Natural killer cell (primary cell): ENCODE data around the gene DOCK2. TPM values are rescaled to one million over a fixed set of nuclear protein-coding genes. Genes with fewer than 3 reads are reported as not detected.

Source experiments
- ATAC-seq, 3 donors: fragments of 150-1000 bp in 2 of 3; fragments of 200-7000 bp in 1 of 3; cut with Tn5 transposase; 1 replicate in 1 of 3; 2 replicates in 2 of 3; pipeline ENCODE4 v1.10.0; 2021; ENCODE audit warnings: mild to moderate bottlenecking in 2 of 3, moderate library complexity in 2 of 3
- DNase-seq, 2 donors: peaks; one replicate each; pipeline versions ENCODE4 v3.0.0 to v3.0.0-alpha.2; 2013 to 2021; ENCODE audit warnings: mixed read lengths in 1 of 2
- H3K27ac ChIP-seq: one replicate; pipeline ENCODE4 v1.5.1; 2013; ENCODE audit warnings: mild to moderate bottlenecking, low read length
- H3K27me3 ChIP-seq: one replicate; pipeline ENCODE4 v1.6.1; 2013; ENCODE audit warnings: low read length; ENCODE audit not compliant: control insufficient read depth, insufficient read depth
- H3K36me3 ChIP-seq: one replicate; pipeline ENCODE4 v1.6.1; 2013; ENCODE audit warnings: low read length; ENCODE audit not compliant: control insufficient read depth, insufficient read depth
- H3K4me1 ChIP-seq: one replicate; pipeline ENCODE4 v1.6.1; 2013; ENCODE audit warnings: low read length; ENCODE audit not compliant: control insufficient read depth, insufficient read depth
- H3K4me3 ChIP-seq: one replicate; pipeline ENCODE4 v1.5.1; 2013; ENCODE audit warnings: low read length
- H3K9me3 ChIP-seq: one replicate; pipeline ENCODE4 v1.6.1; 2013; ENCODE audit warnings: low read length; ENCODE audit not compliant: control insufficient read depth, insufficient read depth
- H3K27ac Mint-ChIP-seq, 2 donors: one replicate each; pipeline ENCODE4 v1.8.0; 2022; ENCODE audit warnings: mild to moderate bottlenecking in 2 of 2, mixed read lengths in 2 of 2, moderate library complexity in 1 of 2
- H3K27me3 Mint-ChIP-seq, 2 donors: one replicate each; pipeline ENCODE4 v1.8.0; 2022; ENCODE audit warnings: low read depth in 2 of 2, mixed read lengths in 2 of 2
- H3K36me3 Mint-ChIP-seq: one replicate; pipeline ENCODE4 v1.8.0; 2022; ENCODE audit warnings: mixed read lengths
- H3K4me1 Mint-ChIP-seq, 2 donors: one replicate each; pipeline ENCODE4 v1.8.0; 2022; ENCODE audit warnings: mixed read lengths in 2 of 2
- H3K4me3 Mint-ChIP-seq: one replicate; pipeline ENCODE4 v1.8.0; 2022; ENCODE audit warnings: mild to moderate bottlenecking, moderate library complexity, mixed read lengths
- H3K9me3 Mint-ChIP-seq, 2 donors: one replicate each; pipeline ENCODE4 v1.8.0; 2022; ENCODE audit warnings: mixed read lengths in 2 of 2
- CTCF ChIP-seq: fragments of 200-600 bp; IDR thresholded peaks from one replicate; pipeline ENCODE4 v1.8.0; 2022; ENCODE audit warnings: antibody characterized with exemption
- WGBS: methylation state at CpG from one replicate; pipeline ENCODE4 v1.1.7; 2013; ENCODE audit warnings: missing lambda C conversion rate; ENCODE audit not compliant: insufficient coverage; 5-methylcytosine and 5-hydroxymethylcytosine counted together
- intact Hi-C: fragments of 100-400 bp; cut with micrococcal nuclease; formaldehyde crosslinking; loops from one replicate; pipeline ENCODE4 v1.14.2; 2022
- total RNA-seq, 4 donors: library from RNA; stranded (reverse); fragments of 120-200 nt in 1 of 4; gene quantifications; one replicate each; pipeline versions ENCODE4 v1.2.3 to v1.2.4, GENCODE V29; 2013 to 2022

The DOCK2 gene
- total RNA-seq, 3 donors from 2014 or later (not counting 1 experiment from before 2014, with no cell fraction given) = 317 to 361 (median 320) TPM

- H3K4me3 Mint-ChIP-seq = no peak overlapping the region
Observed at GRCh38 chr5:169804861-169805260, 167.8 kb downstream of the DOCK2 start.

GRCh38 chr5:169805527-169805934 lies 168.5 kb downstream of the DOCK2 start:
- ATAC-seq (peak; percentile 47 to 57 (median 48)), DNase-seq (peak in 1 of 2 donors; percentile 28)
- no peak overlapping the region for H3K27ac ChIP-seq
- Mint-ChIP-seq H3K27ac (peak overlapping the region; percentile 76 to 82), H3K36me3 (peaks cover 9% of the 10 kb centered on the region), H3K4me3 (no peak overlapping the region), H3K27me3 (no peaks in the 10 kb centered on the region), H3K9me3 (no peaks in the 10 kb centered on the region), H3K4me1 (peaks cover 34 to 49% of the 10 kb centered on the region in 2 donors)
- no peaks in the 10 kb centered on the region for H3K27me3 ChIP-seq
- H3K9me3 ChIP-seq = no peaks in the 10 kb centered on the region
- intact Hi-C loops = no loop called here
- H3K4me3 ChIP-seq = no peak overlapping the region
- 33% methylated on average over 4 of the region's 5 CpGs for WGBS
- H3K36me3 ChIP-seq = peaks cover 34% of the 10 kb centered on the region
- no peak for TF ChIP-seq CTCF
- peaks cover 14% of the 10 kb centered on the region for H3K4me1 ChIP-seq

More at GRCh38 chr5:169804861-169805260, 167.8 kb downstream of the DOCK2 start:
- intact Hi-C loops = no loop called here
- H3K4me3 ChIP-seq = no peak overlapping the region
- no peak overlapping the region for H3K27ac ChIP-seq
- Mint-ChIP-seq H3K9me3 (no peaks in the 10 kb centered on the region), H3K27me3 (no peaks in the 10 kb centered on the region), H3K36me3 (peaks cover 9% of the 10 kb centered on the region), H3K27ac (peak overlapping the region; percentile 76 to 82), H3K4me1 (peaks cover 29 to 47% of the 10 kb centered on the region in 2 donors)
- DNase-seq = no peak
- peaks cover 33% of the 10 kb centered on the region for H3K36me3 ChIP-seq
- TF ChIP-seq CTCF = no peak
- no peaks in the 10 kb centered on the region for H3K9me3 ChIP-seq
- H3K27me3 ChIP-seq = no peaks in the 10 kb centered on the region
- 77% methylated on average over 1 of the region's 1 CpG for WGBS
- H3K4me1 ChIP-seq = peaks cover 14% of the 10 kb centered on the region
- no peak for ATAC-seq

- H3K36me3 Mint-ChIP-seq = peaks cover 9% of the 10 kb centered on the region
- no peak for DNase-seq
- no peak for TF ChIP-seq CTCF
- Histone ChIP-seq H3K27ac (no peak overlapping the region), H3K4me3 (no peak overlapping the region), H3K27me3 (no peaks in the 10 kb centered on the region), H3K9me3 (no peaks in the 10 kb centered on the region), H3K4me1 (peaks cover 14% of the 10 kb centered on the region), H3K36me3 (peaks cover 37% of the 10 kb centered on the region)
- no peaks in the 10 kb centered on the region for H3K27me3 Mint-ChIP-seq
- WGBS = 78% methylated on average over 6 of the region's 6 CpGs
- H3K4me3 Mint-ChIP-seq = no peak overlapping the region
- H3K9me3 Mint-ChIP-seq = no peaks in the 10 kb centered on the region
- intact Hi-C loops = no loop called here
- peak overlapping the region; percentile 76 to 82 for H3K27ac Mint-ChIP-seq
- no peak for ATAC-seq
- peaks cover 35 to 47% of the 10 kb centered on the region in 2 donors for H3K4me1 Mint-ChIP-seq
Observed at GRCh38 chr5:169805937-169806700, 169.0 kb downstream of the DOCK2 start.
